ENCODE data around the gene VAT1L. TPM values are rescaled to one million over a fixed set of nuclear protein-coding genes. Genes with fewer than 3 reads are reported as not detected.

VAT1L gene
- total RNA-seq, 1 donor from 2014 or later, result 4.8 TPM

- H3K27me3 Mint-ChIP-seq (ENCODE audit: low read depth), result no peaks in the 10 kb centered on the region
- no peak for DNase-seq (ENCODE audit: low read depth, low spot score)
- no peak overlapping the region for H3K4me3 Mint-ChIP-seq
- no peaks in the 10 kb centered on the region for H3K36me3 Mint-ChIP-seq (ENCODE audit: low read depth)
- H3K27ac Mint-ChIP-seq (ENCODE audit: unreplicated experiment), result no peak overlapping the region
- TF ChIP-seq CTCF (conservative IDR thresholded peaks at IDR 0.05), result no peak
- H3K4me1 Mint-ChIP-seq, result peaks cover 28% of the 10 kb centered on the region
- no peaks in the 10 kb centered on the region for H3K9me3 Mint-ChIP-seq
Observed at GRCh38 chr16:77849646-77850258, 61.4 kb downstream of the VAT1L start.

- no peaks in the 10 kb centered on the region for H3K9me3 Mint-ChIP-seq
- H3K4me3 Mint-ChIP-seq, result no peak overlapping the region
- H3K4me1 Mint-ChIP-seq, result peaks cover 24% of the 10 kb centered on the region
- H3K27ac Mint-ChIP-seq (ENCODE audit: unreplicated experiment), result no peak overlapping the region
- no peaks in the 10 kb centered on the region for H3K36me3 Mint-ChIP-seq (ENCODE audit: low read depth)
- TF ChIP-seq CTCF (conservative IDR thresholded peaks at IDR 0.05), result no peak
- H3K27me3 Mint-ChIP-seq (ENCODE audit: low read depth), result no peaks in the 10 kb centered on the region
- no peak for DNase-seq (ENCODE audit: low read depth, low spot score)
Observed at GRCh38 chr16:77850636-77851333, 62.4 kb downstream of the VAT1L start.

- H3K27me3 Mint-ChIP-seq (ENCODE audit: low read depth), result peaks cover 3% of the 10 kb centered on the region
- no peaks in the 10 kb centered on the region for H3K36me3 Mint-ChIP-seq (ENCODE audit: low read depth)
- no peak overlapping the region for H3K4me3 Mint-ChIP-seq
- TF ChIP-seq CTCF (conservative IDR thresholded peaks at IDR 0.05), result no peak
- H3K27ac Mint-ChIP-seq (ENCODE audit: unreplicated experiment), result no peak overlapping the region
- H3K4me1 Mint-ChIP-seq, result peaks cover 22% of the 10 kb centered on the region
- no peak for DNase-seq (ENCODE audit: low read depth, low spot score)
- H3K9me3 Mint-ChIP-seq, result no peaks in the 10 kb centered on the region
Observed at GRCh38 chr16:77853161-77853560, 64.8 kb downstream of the VAT1L start.

- H3K9me3 Mint-ChIP-seq, result no peaks in the 10 kb centered on the region
- peaks cover 22% of the 10 kb centered on the region for H3K4me1 Mint-ChIP-seq
- H3K36me3 Mint-ChIP-seq (ENCODE audit: low read depth), result no peaks in the 10 kb centered on the region
- no peak for TF ChIP-seq CTCF (conservative IDR thresholded peaks at IDR 0.05)
- H3K27me3 Mint-ChIP-seq (ENCODE audit: low read depth), result peaks cover 3% of the 10 kb centered on the region
- no peak overlapping the region for H3K4me3 Mint-ChIP-seq
- no peak for DNase-seq (ENCODE audit: low read depth, low spot score)
- H3K27ac Mint-ChIP-seq (ENCODE audit: unreplicated experiment), result no peak overlapping the region
Observed at GRCh38 chr16:77856438-77857160, 68.2 kb downstream of the VAT1L start.

- Mint-ChIP-seq H3K36me3 (ENCODE audit: low read depth) (no peaks in the 10 kb centered on the region), H3K4me3 (no peak overlapping the region), H3K27me3 (ENCODE audit: low read depth) (peaks cover 3% of the 10 kb centered on the region), H3K27ac (ENCODE audit: unreplicated experiment) (no peak overlapping the region), H3K9me3 (no peaks in the 10 kb centered on the region), H3K4me1 (peaks cover 13% of the 10 kb centered on the region)
- no peak for TF ChIP-seq CTCF (conservative IDR thresholded peaks at IDR 0.05)
- no peak for DNase-seq (ENCODE audit: low read depth, low spot score)
Observed at GRCh38 chr16:77858060-77858459, 69.7 kb downstream of the VAT1L start.

Data from neural crest cell (in vitro differentiated cells).